ENCODE results near the gene MYOF.

DNA sequence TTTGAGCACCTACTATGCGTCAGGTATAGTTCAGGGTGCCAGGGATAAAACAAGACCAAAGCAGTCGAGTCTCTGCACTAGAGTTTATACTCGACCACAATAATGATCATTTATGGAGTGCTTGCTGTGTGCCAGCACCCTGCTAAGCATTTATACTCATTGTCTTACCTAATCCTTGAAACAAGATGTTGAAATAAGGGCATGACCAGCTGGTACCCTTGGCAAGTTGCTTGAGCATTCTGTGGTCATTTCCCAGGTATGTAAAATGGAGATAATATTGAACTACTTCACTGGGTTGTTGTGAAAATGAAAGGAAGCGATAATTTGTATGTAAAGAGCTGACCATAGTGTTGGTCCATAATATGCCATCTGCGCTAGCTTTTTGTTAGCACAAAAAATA lies 223.0 kb downstream of the MYOF start:
- TF ChIP-seq EZH2 (IDR thresholded peaks at IDR 0.05; ENCODE audit: low read length, missing control alignments) = no peak
- TF ChIP-seq, protein P1, sequence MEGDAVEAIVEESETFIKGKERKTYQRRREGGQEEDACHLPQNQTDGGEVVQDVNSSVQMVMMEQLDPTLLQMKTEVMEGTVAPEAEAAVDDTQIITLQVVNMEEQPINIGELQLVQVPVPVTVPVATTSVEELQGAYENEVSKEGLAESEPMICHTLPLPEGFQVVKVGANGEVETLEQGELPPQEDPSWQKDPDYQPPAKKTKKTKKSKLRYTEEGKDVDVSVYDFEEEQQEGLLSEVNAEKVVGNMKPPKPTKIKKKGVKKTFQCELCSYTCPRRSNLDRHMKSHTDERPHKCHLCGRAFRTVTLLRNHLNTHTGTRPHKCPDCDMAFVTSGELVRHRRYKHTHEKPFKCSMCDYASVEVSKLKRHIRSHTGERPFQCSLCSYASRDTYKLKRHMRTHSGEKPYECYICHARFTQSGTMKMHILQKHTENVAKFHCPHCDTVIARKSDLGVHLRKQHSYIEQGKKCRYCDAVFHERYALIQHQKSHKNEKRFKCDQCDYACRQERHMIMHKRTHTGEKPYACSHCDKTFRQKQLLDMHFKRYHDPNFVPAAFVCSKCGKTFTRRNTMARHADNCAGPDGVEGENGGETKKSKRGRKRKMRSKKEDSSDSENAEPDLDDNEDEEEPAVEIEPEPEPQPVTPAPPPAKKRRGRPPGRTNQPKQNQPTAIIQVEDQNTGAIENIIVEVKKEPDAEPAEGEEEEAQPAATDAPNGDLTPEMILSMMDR (conservative IDR thresholded peaks at IDR 0.05 in 1 of 2, IDR thresholded peaks at IDR 0.05 in 1 of 2; ENCODE audit: low read depth in 1 of 2, low read length in 2 of 2) = no peak
